H1 (cell line): ENCODE data around the gene SIX3. TPM values are rescaled to one million over a fixed set of nuclear protein-coding genes. Genes with fewer than 3 reads are reported as not detected.

Source experiments
- CBX5 ChIP-seq: fragments of 300-800, 300-1000 bp; sonication (generic); IDR thresholded peaks from 2 replicates; pipeline ENCODE4 v1.7.1; 2016; ENCODE audit warnings: antibody characterized with exemption, low read length, low read depth
- CHD2 ChIP-seq: IDR thresholded peaks from 2 replicates; pipeline ENCODE4 v1.6.1; 2012; ENCODE audit warnings: low read length, improper control_type of control experiment
- KDM1A ChIP-seq: fragments of 200-600, 300-600 bp; sonication (generic); IDR thresholded peaks from 2 replicates; pipeline ENCODE4 v1.7.1; 2016; ENCODE audit warnings: mild to moderate bottlenecking, low read length, borderline replicate concordance
- TAF7 ChIP-seq: optimal IDR thresholded peaks from 2 replicates; pipeline ENCODE3; 2011; ENCODE audit warnings: low read depth, mild to moderate bottlenecking, inconsistent platforms, low read length, moderate library complexity, borderline replicate concordance
- polyA plus RNA-seq, 7 experiments: library from polyadenylated mRNA; depleted of rRNA in 3 of 7; stranded (reverse) in 5 of 7; unstranded in 2 of 7; fragments of >200 nt in 5 of 7; fragments of 200-250 nt in 2 of 7; gene quantifications; 1 replicate in 5 of 7; 2 replicates in 1 of 7; 4 replicates in 1 of 7; pipeline versions ENCODE4 v1.2.1 to v1.2.3, GENCODE V29; 2011 to 2013; ENCODE audit warnings: missing spikeins in 2 of 7, mixed read lengths in 2 of 7
- total RNA-seq: library from RNA; stranded (reverse); fragmentation: NEBNext Ultra II Directional; extraction: Animal tissue kit (Norgen Biotek cat#: 25700); gene quantifications from 2 replicates; pipeline ENCODE4 v1.2.1, GENCODE V29; 2021
- TF ChIP-seq, protein P1 (sequence below), 3 experiments: IDR thresholded peaks; 1 replicate in 2 of 3; 2 replicates in 1 of 3; pipeline versions ENCODE4 v1.5.1 to v1.6.1; 2011; ENCODE audit warnings: low read length in 3 of 3, mild to moderate bottlenecking in 3 of 3, inconsistent platforms in 2 of 3, low read depth in 1 of 3, moderate library complexity in 1 of 3; ENCODE audit not compliant: insufficient read depth in 1 of 3; ENCODE audit errors: control extremely low read depth in 1 of 3
- TF ChIP-seq, protein P2 (sequence below): IDR thresholded peaks from 2 replicates; pipeline ENCODE4 v1.6.1; 2012; ENCODE audit warnings: inconsistent platforms

SIX3 gene
- total and polyA plus RNA-seq, 2 of the 8 experiments (the other 6 are each of a cell fraction or from before 2014, with no cell fraction given) = 0.02 to 0.19 TPM

DNA sequence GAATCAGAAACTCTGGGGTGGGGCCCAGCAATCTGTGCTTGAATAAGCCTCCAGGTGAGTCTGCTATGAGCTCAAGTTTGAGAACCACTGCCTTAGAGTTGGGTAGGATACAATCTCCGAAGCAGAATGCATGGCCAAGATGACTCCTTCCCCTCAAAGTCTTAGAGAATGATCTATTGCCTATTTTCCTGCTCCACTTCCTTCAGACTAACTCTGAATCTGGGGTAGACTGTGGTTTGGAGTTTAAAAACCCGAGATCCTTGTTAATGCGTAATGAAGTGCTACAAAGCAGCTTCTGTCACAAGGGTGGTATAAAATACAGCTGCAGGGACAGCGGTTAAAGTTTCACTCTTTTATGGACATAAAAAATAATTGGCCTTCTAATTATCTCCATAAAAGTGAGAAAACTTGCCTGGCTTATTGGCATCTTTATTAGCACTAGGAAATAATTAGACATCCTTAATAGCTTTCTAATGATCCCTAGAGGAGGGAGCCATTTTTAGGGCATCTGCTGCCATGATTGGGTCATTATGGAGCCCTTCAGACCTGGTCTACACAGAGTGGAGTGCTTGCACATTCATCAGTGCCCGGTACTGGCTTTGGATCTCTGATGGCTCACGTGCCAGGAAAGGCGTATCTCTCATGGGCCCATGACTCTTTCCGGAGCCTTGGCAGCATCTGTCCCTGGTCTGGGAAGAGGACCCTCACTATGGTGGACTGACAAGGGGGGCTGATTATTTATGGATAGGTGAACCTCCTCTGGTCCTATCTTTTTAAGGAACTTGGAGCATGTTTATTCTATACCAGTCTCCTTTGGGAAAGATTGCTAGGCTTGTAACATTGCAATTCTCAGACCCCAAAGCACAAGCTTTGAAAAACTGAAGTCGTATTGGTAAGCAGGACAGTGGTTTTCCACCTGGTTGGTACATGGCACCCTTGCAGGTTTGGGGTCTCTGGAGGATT is 39.5 kb downstream of the SIX3 start (continued):
- TF ChIP-seq, protein P1, sequence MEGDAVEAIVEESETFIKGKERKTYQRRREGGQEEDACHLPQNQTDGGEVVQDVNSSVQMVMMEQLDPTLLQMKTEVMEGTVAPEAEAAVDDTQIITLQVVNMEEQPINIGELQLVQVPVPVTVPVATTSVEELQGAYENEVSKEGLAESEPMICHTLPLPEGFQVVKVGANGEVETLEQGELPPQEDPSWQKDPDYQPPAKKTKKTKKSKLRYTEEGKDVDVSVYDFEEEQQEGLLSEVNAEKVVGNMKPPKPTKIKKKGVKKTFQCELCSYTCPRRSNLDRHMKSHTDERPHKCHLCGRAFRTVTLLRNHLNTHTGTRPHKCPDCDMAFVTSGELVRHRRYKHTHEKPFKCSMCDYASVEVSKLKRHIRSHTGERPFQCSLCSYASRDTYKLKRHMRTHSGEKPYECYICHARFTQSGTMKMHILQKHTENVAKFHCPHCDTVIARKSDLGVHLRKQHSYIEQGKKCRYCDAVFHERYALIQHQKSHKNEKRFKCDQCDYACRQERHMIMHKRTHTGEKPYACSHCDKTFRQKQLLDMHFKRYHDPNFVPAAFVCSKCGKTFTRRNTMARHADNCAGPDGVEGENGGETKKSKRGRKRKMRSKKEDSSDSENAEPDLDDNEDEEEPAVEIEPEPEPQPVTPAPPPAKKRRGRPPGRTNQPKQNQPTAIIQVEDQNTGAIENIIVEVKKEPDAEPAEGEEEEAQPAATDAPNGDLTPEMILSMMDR (IDR thresholded peaks at IDR 0.05; ENCODE audit: control extremely low read depth in 1 of 3, insufficient read depth in 1 of 3, low read depth in 1 of 3, low read length in 3 of 3) = no peak
- TF ChIP-seq KDM1A (no peak), CHD2 (no peak), CBX5 (no peak), TAF7 (no peak)
- TF ChIP-seq, protein P2, sequence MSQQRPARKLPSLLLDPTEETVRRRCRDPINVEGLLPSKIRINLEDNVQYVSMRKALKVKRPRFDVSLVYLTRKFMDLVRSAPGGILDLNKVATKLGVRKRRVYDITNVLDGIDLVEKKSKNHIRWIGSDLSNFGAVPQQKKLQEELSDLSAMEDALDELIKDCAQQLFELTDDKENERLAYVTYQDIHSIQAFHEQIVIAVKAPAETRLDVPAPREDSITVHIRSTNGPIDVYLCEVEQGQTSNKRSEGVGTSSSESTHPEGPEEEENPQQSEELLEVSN = no peak
